Chondrocyte (in vitro differentiated cells): ENCODE data around the gene MTAP. TPM values are rescaled to one million over a fixed set of nuclear protein-coding genes. Genes with fewer than 3 reads are reported as not detected.

Source experiments
- DNase-seq: peaks from one replicate; pipeline ENCODE4 v3.0.0; 2021; ENCODE audit warnings: mixed read lengths, low spot score
- H3K27ac Mint-ChIP-seq: one replicate; pipeline ENCODE4 v1.8.0; 2021; ENCODE audit warnings: mild to moderate bottlenecking, moderate library complexity, mixed read lengths; ENCODE audit not compliant: unreplicated experiment
- H3K27me3 Mint-ChIP-seq: 2 replicates; pipeline ENCODE4 v1.8.0; 2021; ENCODE audit warnings: low read depth, mixed read lengths
- H3K36me3 Mint-ChIP-seq: 2 replicates; pipeline ENCODE4 v1.8.0; 2021; ENCODE audit warnings: low read depth, mixed read lengths
- H3K4me1 Mint-ChIP-seq: 2 replicates; pipeline ENCODE4 v1.8.0; 2021; ENCODE audit warnings: low read depth, mild to moderate bottlenecking, mixed read lengths
- H3K4me3 Mint-ChIP-seq: one replicate; pipeline ENCODE4 v1.8.0; 2021; ENCODE audit warnings: mild to moderate bottlenecking, moderate library complexity, mixed read lengths; ENCODE audit not compliant: unreplicated experiment
- H3K9me3 Mint-ChIP-seq: 2 replicates; pipeline ENCODE4 v1.8.0; 2021; ENCODE audit warnings: low read depth, mixed read lengths
- total RNA-seq: library from RNA; stranded (reverse); gene quantifications from 3 replicates; pipeline ENCODE4 v1.2.1, GENCODE V29; 2021
- TF ChIP-seq, protein P1 (sequence below): fragments of 200-600 bp; sonication (generic); IDR thresholded peaks from 2 replicates; pipeline ENCODE4 v1.5.0; 2021; ENCODE audit warnings: antibody characterized with exemption, mild to moderate bottlenecking, moderate library complexity

The MTAP gene
- total RNA-seq, 1 donor from 2014 or later, result 33.7 TPM

DNA sequence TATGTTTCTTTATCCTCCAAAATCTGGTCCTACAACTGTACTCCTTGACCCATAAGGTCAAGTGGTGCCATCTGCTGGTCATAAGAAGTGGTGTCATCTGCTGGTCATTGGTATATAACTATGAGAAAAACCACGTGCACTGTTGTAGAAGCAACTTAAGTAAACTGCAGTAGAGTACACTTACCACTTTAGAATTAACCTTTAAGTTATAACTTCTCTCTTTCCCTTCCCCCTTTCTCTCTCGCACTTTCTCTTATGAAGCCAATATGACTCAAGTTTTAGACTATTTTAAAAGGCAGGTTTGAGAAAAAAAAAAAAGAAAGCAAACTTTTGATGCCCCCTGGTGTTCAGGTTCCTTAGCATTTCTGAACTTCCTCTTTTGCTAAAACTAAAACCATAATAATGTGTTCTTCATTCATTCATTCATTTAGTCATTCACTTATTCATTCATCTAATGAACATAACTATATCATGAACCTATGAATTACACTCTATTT, 12.8 kb upstream of the MTAP start:
- H3K27ac Mint-ChIP-seq, result no peak overlapping the region
- DNase-seq, result no peak
- peaks cover 34% of the 10 kb centered on the region for H3K27me3 Mint-ChIP-seq
- H3K9me3 Mint-ChIP-seq, result no peaks in the 10 kb centered on the region
- H3K4me3 Mint-ChIP-seq, result peak overlapping the region; percentile 53
- TF ChIP-seq, protein P1, sequence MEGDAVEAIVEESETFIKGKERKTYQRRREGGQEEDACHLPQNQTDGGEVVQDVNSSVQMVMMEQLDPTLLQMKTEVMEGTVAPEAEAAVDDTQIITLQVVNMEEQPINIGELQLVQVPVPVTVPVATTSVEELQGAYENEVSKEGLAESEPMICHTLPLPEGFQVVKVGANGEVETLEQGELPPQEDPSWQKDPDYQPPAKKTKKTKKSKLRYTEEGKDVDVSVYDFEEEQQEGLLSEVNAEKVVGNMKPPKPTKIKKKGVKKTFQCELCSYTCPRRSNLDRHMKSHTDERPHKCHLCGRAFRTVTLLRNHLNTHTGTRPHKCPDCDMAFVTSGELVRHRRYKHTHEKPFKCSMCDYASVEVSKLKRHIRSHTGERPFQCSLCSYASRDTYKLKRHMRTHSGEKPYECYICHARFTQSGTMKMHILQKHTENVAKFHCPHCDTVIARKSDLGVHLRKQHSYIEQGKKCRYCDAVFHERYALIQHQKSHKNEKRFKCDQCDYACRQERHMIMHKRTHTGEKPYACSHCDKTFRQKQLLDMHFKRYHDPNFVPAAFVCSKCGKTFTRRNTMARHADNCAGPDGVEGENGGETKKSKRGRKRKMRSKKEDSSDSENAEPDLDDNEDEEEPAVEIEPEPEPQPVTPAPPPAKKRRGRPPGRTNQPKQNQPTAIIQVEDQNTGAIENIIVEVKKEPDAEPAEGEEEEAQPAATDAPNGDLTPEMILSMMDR, result peak; percentile 100
- H3K4me1 Mint-ChIP-seq, result no peaks in the 10 kb centered on the region
- no peaks in the 10 kb centered on the region for H3K36me3 Mint-ChIP-seq

DNA sequence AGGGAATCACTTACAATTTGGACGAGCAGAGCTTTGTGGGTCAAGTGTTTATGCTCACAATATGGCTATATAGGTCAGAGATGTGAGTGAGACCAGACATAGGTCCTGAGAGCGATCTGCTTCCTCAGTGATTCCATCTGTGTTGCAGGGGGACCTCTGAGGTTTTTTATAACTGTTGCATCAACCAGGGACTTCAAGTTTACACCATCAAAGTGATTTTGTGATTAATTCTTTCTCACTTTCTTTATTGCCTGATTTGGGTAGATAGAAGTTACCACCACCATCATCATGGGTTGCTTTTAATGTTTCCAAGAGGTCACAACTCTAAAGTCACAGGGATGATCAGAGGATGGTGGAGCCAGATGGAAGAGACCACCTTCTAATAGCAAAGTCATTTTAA, 7.0 kb upstream of the MTAP start:
- H3K4me1 Mint-ChIP-seq, result no peaks in the 10 kb centered on the region
- no peak overlapping the region for H3K27ac Mint-ChIP-seq
- TF ChIP-seq, protein P1, result no peak
- H3K4me3 Mint-ChIP-seq, result no peak overlapping the region
- H3K36me3 Mint-ChIP-seq, result no peaks in the 10 kb centered on the region
- peaks cover 49% of the 10 kb centered on the region for H3K27me3 Mint-ChIP-seq
- no peak for DNase-seq
- no peaks in the 10 kb centered on the region for H3K9me3 Mint-ChIP-seq

DNA sequence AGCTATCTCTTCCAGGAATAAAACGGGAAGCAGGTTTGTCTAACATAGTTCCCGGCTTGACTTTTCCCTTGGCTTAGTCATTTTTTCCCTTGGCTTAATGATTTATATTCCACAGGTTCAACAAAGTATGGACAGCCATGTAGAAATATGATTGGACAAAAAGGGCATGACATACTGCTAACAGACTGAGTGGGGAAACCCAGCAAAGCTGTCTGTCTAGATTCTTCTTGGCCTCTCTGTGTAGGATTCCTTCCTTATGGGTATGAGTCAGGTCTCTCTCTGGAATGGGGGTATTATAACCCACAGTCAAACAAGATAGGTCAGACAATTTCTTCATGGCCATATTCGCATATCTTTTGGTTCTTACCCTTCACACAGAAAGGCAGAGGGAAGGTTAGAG, 5.7 kb upstream of the MTAP start:
- TF ChIP-seq, protein P1, result no peak
- H3K27ac Mint-ChIP-seq, result no peak overlapping the region
- no peaks in the 10 kb centered on the region for H3K9me3 Mint-ChIP-seq
- H3K4me3 Mint-ChIP-seq, result no peak overlapping the region
- peaks cover 42% of the 10 kb centered on the region for H3K27me3 Mint-ChIP-seq
- DNase-seq, result no peak
- H3K4me1 Mint-ChIP-seq, result peaks cover 4% of the 10 kb centered on the region
- no peaks in the 10 kb centered on the region for H3K36me3 Mint-ChIP-seq

DNA sequence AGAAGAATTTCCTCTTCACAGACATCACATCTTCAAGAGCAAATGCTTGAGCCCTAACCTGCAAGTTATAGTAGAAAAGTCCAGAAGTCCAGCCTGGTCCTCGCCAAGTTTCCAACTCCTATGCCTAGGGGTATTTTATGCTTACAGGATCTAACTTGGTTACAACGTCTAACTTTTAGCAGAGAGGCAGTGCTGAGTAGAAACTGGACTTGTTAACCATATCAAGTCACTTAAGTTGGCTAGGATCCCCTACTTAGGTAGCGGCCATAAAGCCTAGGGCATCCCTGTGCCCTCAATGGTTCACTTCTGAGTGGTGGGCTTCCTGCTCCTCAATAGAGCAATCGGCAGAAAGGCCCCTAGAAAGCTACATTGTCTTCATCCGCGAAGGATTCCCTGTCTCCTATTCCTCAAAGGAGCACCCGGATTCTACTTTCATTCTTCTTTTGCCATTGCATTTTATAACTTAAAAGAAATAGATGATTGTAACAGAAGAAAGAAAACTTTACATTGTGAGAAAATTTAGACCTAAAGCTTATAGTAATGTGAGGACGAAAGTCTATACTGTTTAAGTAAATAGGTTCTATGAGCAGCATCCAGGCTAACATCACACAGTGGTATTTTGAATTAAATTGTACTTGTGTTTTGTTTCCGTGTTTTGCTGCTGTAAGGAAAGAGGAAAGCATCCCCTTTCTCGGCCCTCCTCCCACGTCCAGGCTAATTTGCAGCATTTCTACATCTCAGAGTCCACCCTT, 1.3 kb upstream of the MTAP start:
- Mint-ChIP-seq H3K9me3 (no peaks in the 10 kb centered on the region), H3K4me3 (peak overlapping the region; percentile 99), H3K4me1 (peaks cover 30% of the 10 kb centered on the region), H3K27me3 (peaks cover 31% of the 10 kb centered on the region), H3K27ac (peak overlapping the region; percentile 90), H3K36me3 (peaks cover 1% of the 10 kb centered on the region)
- TF ChIP-seq, protein P1, result no peak
- DNase-seq, result no peak

DNA sequence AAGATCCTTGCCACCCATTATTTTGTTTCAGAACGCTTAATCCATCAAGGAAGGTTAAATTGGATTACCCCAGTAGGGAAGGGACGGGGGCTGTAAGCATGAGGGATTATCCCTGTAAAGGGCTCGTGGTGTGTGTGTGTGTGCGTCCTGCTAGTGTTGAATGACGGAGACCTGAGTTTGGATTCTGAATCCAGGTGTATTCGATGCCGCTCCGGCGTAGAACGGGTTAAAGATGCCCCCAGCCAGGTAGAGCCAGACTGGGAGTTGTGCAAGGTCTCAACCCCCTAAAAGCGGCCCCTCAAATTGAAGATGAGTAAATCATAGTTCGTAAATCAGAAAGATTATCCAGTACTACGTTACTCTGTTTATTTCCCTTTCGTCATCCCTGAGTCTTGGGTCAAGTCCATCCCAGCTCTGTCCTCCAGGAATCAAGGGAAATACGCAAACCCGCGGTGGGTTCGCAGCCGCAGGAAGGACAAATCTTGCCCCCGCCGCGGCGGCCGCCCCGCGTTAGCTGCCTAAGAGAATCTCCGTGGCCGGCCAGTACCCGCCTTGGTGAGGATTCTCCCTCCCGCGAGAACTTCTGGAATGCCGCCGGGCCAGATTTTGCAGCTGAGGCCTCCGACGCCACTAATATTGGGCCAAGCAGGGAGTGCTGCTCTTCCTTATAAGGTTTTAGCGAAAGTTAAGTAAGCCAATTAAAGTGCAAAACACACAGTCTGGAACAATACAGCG, 586 bp upstream of the MTAP start:
- TF ChIP-seq, protein P1, result no peak
- Mint-ChIP-seq H3K36me3 (peaks cover 4% of the 10 kb centered on the region), H3K4me3 (peak overlapping the region; percentile 99), H3K4me1 (peaks cover 34% of the 10 kb centered on the region), H3K27me3 (peaks cover 24% of the 10 kb centered on the region), H3K27ac (peak overlapping the region; percentile 90), H3K9me3 (no peaks in the 10 kb centered on the region)
- DNase-seq, result no peak
